ENCODE measurements around the gene PTEN.

Gene PTEN

GRCh38 chr10:87816163-87816897 lies 47.1 kb upstream of the PTEN start (continued):
- TF ChIP-seq ZNF768 (tag by site-specific recombination; IDR thresholded peaks at IDR 0.05) (no peak), PRDM6 (tag by site-specific recombination; IDR thresholded peaks at IDR 0.05) (peak; percentile 57), SP7 (tag by site-specific recombination; IDR thresholded peaks at IDR 0.05) (no peak), ZNF114 (tag by site-specific recombination; IDR thresholded peaks at IDR 0.05) (no peak), ZNF76 (tag by site-specific recombination; IDR thresholded peaks at IDR 0.05; ENCODE audit: borderline replicate concordance, low read depth) (no peak), IKZF3 (tag by site-specific recombination; IDR thresholded peaks at IDR 0.05) (no peak), PRDM10 (tag by site-specific recombination; IDR thresholded peaks at IDR 0.05) (peak; percentile 52; the same call in 1 of the 2 replicates)

- Histone ChIP-seq H3K4me1 (ENCODE audit: control insufficient read depth, insufficient read depth, low read length) (peaks cover 13% of the 10 kb centered on the region; the same call in 1 of the 2 replicates), H3K27ac (ENCODE audit: extremely low read depth, low read depth, low read length) (peak overlapping the region; percentile 99), H3K9me3 (ENCODE audit: control insufficient read depth, insufficient read depth, low read depth, low read length) (no peaks in the 10 kb centered on the region), H3K36me3 (ENCODE audit: control insufficient read depth in 2 of 2, insufficient read depth in 1 of 2, low read length in 2 of 2) (peaks cover 20 to 23% of the 10 kb centered on the region in 2 experiments), H3K4me3 (ENCODE audit: low read depth, low read length) (peak overlapping the region; percentile 76)
- ChIA-PET CTCF (no interaction called here), POLR2A (interaction anchor here (1.0 to 2.9 kb wide), 6 partner anchors 11 to 46 kb away, joined by 3 to 30 read pairs (median 10); partner anchors contain the start of genes KLLN and PTEN)
- TF ChIP-seq ZNF341 (tag by site-specific recombination; IDR thresholded peaks at IDR 0.05; ENCODE audit: low read depth) (peak; percentile 36), PRDM10 (tag by site-specific recombination; IDR thresholded peaks at IDR 0.05) (0 out of 2 replicates have a peak, but pooled peaks have one; percentile 4), ZNF394 (tag by site-specific recombination; IDR thresholded peaks at IDR 0.05; ENCODE audit: borderline replicate concordance) (no peak)
Observed at GRCh38 chr10:87816898-87817608, 46.4 kb upstream of the PTEN start.

Measured in HEK293 (cell line).